K562 (cell line): ENCODE data around the gene XAB2. TPM values are rescaled to one million over a fixed set of nuclear protein-coding genes. Genes with fewer than 3 reads are reported as not detected.

Experiments
- CBX3 ChIP-seq, 2 experiments: IDR thresholded peaks; 1 replicate in 1 of 2; 2 replicates in 1 of 2; pipeline ENCODE4 v1.6.1; 2012; ENCODE audit warnings: inconsistent platforms in 2 of 2, low read length in 2 of 2, borderline replicate concordance in 1 of 2, control low read depth in 1 of 2
- COPS2 ChIP-seq: fragments of 450-650 bp; conservative IDR thresholded peaks from 2 replicates; pipeline ENCODE4 v1.6.1; 2016; ENCODE audit warnings: mild to moderate bottlenecking, moderate library complexity
- E2F8 ChIP-seq: fragments of 450-650 bp; IDR thresholded peaks from 2 replicates; pipeline ENCODE4 v1.7.1; 2018; ENCODE audit warnings: mild to moderate bottlenecking, low read depth; ENCODE audit not compliant: partially characterized antibody
- FOSL1 ChIP-seq: fragments of 200-800 bp; sonication (Bioruptor generic); conservative IDR thresholded peaks from 2 replicates; pipeline ENCODE4 v1.6.1; 2016; ENCODE audit warnings: missing genetic modification characterization, missing compliant biosample characterization
- GATA2 ChIP-seq: sonication (generic); formaldehyde crosslinking; IDR thresholded peaks from 2 replicates; pipeline ENCODE4 v1.4.0; 2020; ENCODE audit warnings: mild to moderate bottlenecking, missing genetic modification reagents
- NCOR1 ChIP-seq: fragments of 450-650 bp; IDR thresholded peaks from 2 replicates; pipeline ENCODE4 v1.6.1; 2016; ENCODE audit warnings: mild to moderate bottlenecking, moderate library complexity
- PRMT5 ChIP-seq: sonication (generic); formaldehyde crosslinking; IDR thresholded peaks from 2 replicates; pipeline ENCODE4 v1.5.0; 2020; ENCODE audit warnings: missing genetic modification reagents
- SIN3A ChIP-seq, 2 experiments: fragments of 150-350 bp in 1 of 2; IDR thresholded peaks; 2 replicates each; pipeline ENCODE4 v1.6.1; 2011 to 2016; ENCODE audit warnings: borderline replicate concordance in 2 of 2, low read depth in 2 of 2, low read length in 2 of 2, mild to moderate bottlenecking in 2 of 2, moderate library complexity in 2 of 2; ENCODE audit not compliant: control insufficient read depth in 1 of 2
- TRIM25 ChIP-seq: fragments of 450-650 bp; IDR thresholded peaks from 2 replicates; pipeline ENCODE4 v1.7.0; 2016; ENCODE audit warnings: borderline replicate concordance
- WHSC1 ChIP-seq: IDR thresholded peaks from one replicate; pipeline ENCODE4 v1.6.1; 2012; ENCODE audit warnings: low read length, control low read depth, inconsistent platforms
- ZFP91 ChIP-seq: sonication (generic); formaldehyde crosslinking; IDR thresholded peaks from 2 replicates; pipeline ENCODE4 v1.8.0; 2022; ENCODE audit warnings: mild to moderate bottlenecking, missing genetic modification reagents
- ZNF318 ChIP-seq, 2 experiments: fragments of 450-650 bp; IDR thresholded peaks; 2 replicates each; pipeline ENCODE4 v1.6.1; 2016; ENCODE audit warnings: mild to moderate bottlenecking in 2 of 2, borderline replicate concordance in 1 of 2, low read depth in 1 of 2, moderate library complexity in 1 of 2
- polyA plus RNA-seq, 8 experiments: library from polyadenylated mRNA; depleted of rRNA in 4 of 8; stranded (reverse) in 5 of 8; unstranded in 3 of 8; fragments of >200 nt; fragmentation: Nextera tagmentation in 2 of 8; fragmentation: Illumina TruSeq in 1 of 8; extraction: Ambion mirVana in 2 of 8; extraction: Trizol in 1 of 8; gene quantifications; 2 replicates each; pipeline versions ENCODE4 v1.2.1 to v1.2.3, GENCODE V29; 2011 to 2014; ENCODE audit warnings: inconsistent platforms in 1 of 8, missing spikeins in 1 of 8
- total RNA-seq, 7 experiments: library from RNA; depleted of rRNA in 6 of 7; stranded (reverse); fragments of >200 nt in 6 of 7; fragmentation: Illumina TruSeq in 2 of 7; extraction: Trizol in 2 of 7; gene quantifications; 2 replicates each; pipeline versions ENCODE4 v1.2.1 to v1.2.3, GENCODE V29; 2011 to 2021; ENCODE audit warnings: low replicate concordance in 1 of 7

XAB2 gene
- total and polyA plus RNA-seq, 9 of the 15 experiments (the other 6 are each of a cell fraction or from before 2014, with no cell fraction given) = 0.21 to 58.3 (median 20.0) TPM

- TF ChIP-seq E2F8 (no peak), ZNF318 (IDR thresholded peaks at IDR 0.05; ENCODE audit: borderline replicate concordance in 1 of 2, low read depth in 1 of 2) (no peak), TRIM25 (no peak), PRMT5 (CRISPR knock-in tag) (peak; percentile 86), GATA2 (CRISPR knock-in tag) (no peak), SIN3A (IDR thresholded peaks at IDR 0.05; ENCODE audit: borderline replicate concordance in 2 of 2, control insufficient read depth in 1 of 2, low read depth in 2 of 2, low read length in 2 of 2) (no peak), NCOR1 (no peak), WHSC1 (no peak), CBX3 (IDR thresholded peaks at IDR 0.05; ENCODE audit: borderline replicate concordance in 1 of 2, low read length in 2 of 2) (no peak), COPS2 (no peak), FOSL1 (tag) (no peak; the same call in none of the 2 replicates), ZFP91 (CRISPR knock-in tag) (no peak)
Measured at GRCh38 chr19:7611541-7612279, 17.6 kb downstream of the XAB2 start (continued).
